ENCODE results near the gene VAC14. TPM values are rescaled to one million over a fixed set of nuclear protein-coding genes. Genes with fewer than 3 reads are reported as not detected.
A peak's percentile ranks its signal among the peaks of the same experiment; 100 is the strongest.

The VAC14 gene
- total RNA-seq, 4 donors from 2014 or later = 31.1 to 47.0 (median 37.0) TPM

GRCh38 chr16:70781800-70782199 is 19.2 kb downstream of the VAC14 start:
- peaks cover 0 to 20% (median 14%) of the 10 kb centered on the region in 4 donors for H3K4me1 ChIP-seq
- WGBS = 91% methylated on average over 14 of the region's 14 CpGs
- H3K9me3 ChIP-seq = no peaks in the 10 kb centered on the region
- DNase-seq (ENCODE audit: extremely low spot score) = no peak
- H3K36me3 ChIP-seq = peaks cover 51 to 95% (median 81%) of the 10 kb centered on the region in 4 donors
- no peaks in the 10 kb centered on the region for H3K27me3 ChIP-seq
- no peak for TF ChIP-seq EP300 (IDR thresholded peaks at IDR 0.05)
- no peak for TF ChIP-seq CTCF (IDR thresholded peaks at IDR 0.05)
- no peak for TF ChIP-seq POLR2AphosphoS5 (IDR thresholded peaks at IDR 0.05)
- no peak for TF ChIP-seq POLR2A (IDR thresholded peaks at IDR 0.05; ENCODE audit: low read depth)
- H3K4me3 ChIP-seq = no peak overlapping the region
- intact Hi-C loops (cut with DNase I) = no loop called here
- H3K27ac ChIP-seq (replicated peaks in 1 of 4) = no peak overlapping the region

GRCh38 chr16:70780546-70780945 is 20.4 kb downstream of the VAC14 start:
- DNase-seq (ENCODE audit: extremely low spot score) = no peak
- Histone ChIP-seq H3K36me3 (peaks cover 44 to 91% (median 74%) of the 10 kb centered on the region in 4 donors), H3K27ac (replicated peaks in 1 of 4) (no peak overlapping the region), H3K4me3 (no peak overlapping the region), H3K4me1 (peaks cover 0 to 20% (median 14%) of the 10 kb centered on the region in 4 donors), H3K27me3 (no peaks in the 10 kb centered on the region), H3K9me3 (no peaks in the 10 kb centered on the region)
- intact Hi-C loops (cut with DNase I) = no loop called here
- TF ChIP-seq POLR2AphosphoS5 (IDR thresholded peaks at IDR 0.05) = no peak
- no peak for TF ChIP-seq POLR2A (IDR thresholded peaks at IDR 0.05; ENCODE audit: low read depth)
- no peak for TF ChIP-seq CTCF (IDR thresholded peaks at IDR 0.05)
- no peak for TF ChIP-seq EP300 (IDR thresholded peaks at IDR 0.05)
- 88% methylated on average over 6 of the region's 10 CpGs for WGBS

- Histone ChIP-seq H3K27ac (replicated peaks in 1 of 4) (peak overlapping the region; percentile 10 to 46 (median 34)), H3K27me3 (no peaks in the 10 kb centered on the region), H3K4me1 (peaks cover 0 to 20% (median 14%) of the 10 kb centered on the region in 4 donors), H3K36me3 (peaks cover 38 to 87% (median 63%) of the 10 kb centered on the region in 4 donors), H3K4me3 (no peak overlapping the region), H3K9me3 (no peaks in the 10 kb centered on the region)
- no peak for DNase-seq (ENCODE audit: extremely low spot score)
- intact Hi-C loops (cut with DNase I) = no loop called here
- TF ChIP-seq CTCF (IDR thresholded peaks at IDR 0.05) = no peak
- no peak for TF ChIP-seq EP300 (IDR thresholded peaks at IDR 0.05)
- TF ChIP-seq POLR2AphosphoS5 (IDR thresholded peaks at IDR 0.05) = no peak
- TF ChIP-seq POLR2A (IDR thresholded peaks at IDR 0.05; ENCODE audit: low read depth) = no peak
- 94% methylated on average over 1 of the region's 1 CpG for WGBS
Measured at GRCh38 chr16:70779361-70779760, 21.6 kb downstream of the VAC14 start.

GRCh38 chr16:70778901-70779309 is 22.1 kb downstream of the VAC14 start:
- DNase-seq (ENCODE audit: extremely low spot score) = peak; percentile 95
- WGBS = 32% methylated on average over 8 of the region's 8 CpGs
- H3K27ac ChIP-seq (replicated peaks in 1 of 4) = peak overlapping the region; percentile 10 to 46 (median 34)
- no peaks in the 10 kb centered on the region for H3K9me3 ChIP-seq
- peaks cover 34 to 83% (median 63%) of the 10 kb centered on the region in 4 donors for H3K36me3 ChIP-seq
- H3K27me3 ChIP-seq = no peaks in the 10 kb centered on the region
- no peak for TF ChIP-seq CTCF (IDR thresholded peaks at IDR 0.05)
- TF ChIP-seq POLR2AphosphoS5 (IDR thresholded peaks at IDR 0.05) = peak; percentile 55 to 64
- peaks cover 0 to 20% (median 14%) of the 10 kb centered on the region in 4 donors for H3K4me1 ChIP-seq
- intact Hi-C loops (cut with DNase I) = no loop called here
- no peak overlapping the region for H3K4me3 ChIP-seq

GRCh38 chr16:70777973-70778406 is 23.0 kb downstream of the VAC14 start:
- Histone ChIP-seq H3K36me3 (peaks cover 25 to 78% (median 60%) of the 10 kb centered on the region in 4 donors), H3K27me3 (no peaks in the 10 kb centered on the region), H3K4me1 (peaks cover 0 to 20% (median 14%) of the 10 kb centered on the region in 4 donors), H3K9me3 (no peaks in the 10 kb centered on the region), H3K27ac (replicated peaks in 1 of 4) (peak overlapping the region in 3 of 4 donors; percentile 9 to 46 (median 17)), H3K4me3 (no peak overlapping the region)
- WGBS = 81% methylated on average over 8 of the region's 8 CpGs
- DNase-seq (ENCODE audit: extremely low spot score) = no peak
- intact Hi-C loops (cut with DNase I) = no loop called here
- TF ChIP-seq POLR2AphosphoS5 (IDR thresholded peaks at IDR 0.05) (no peak), EP300 (IDR thresholded peaks at IDR 0.05) (no peak), CTCF (IDR thresholded peaks at IDR 0.05) (no peak), POLR2A (IDR thresholded peaks at IDR 0.05; ENCODE audit: low read depth) (no peak)

All from esophagus muscularis mucosa (tissue), 4 donors.